SIG-M5 treated with dmso at 0.1 percent for 504 hours (cell line): ENCODE data around the gene ZNF214.

Experiments used
- DNase-seq: peaks from one replicate; lab custom pipeline; 2025; ENCODE audit not compliant: unreplicated experiment; lab: John Stamatoyannopoulos, UW

Gene ZNF214

GRCh38 chr11:7020183-7020917, at the start of gene ZNF214, which contains the start of gene NLRP14:
Gene ZNF214, minus strand, starts transcription at chr11:7020346. Its CDS starts 17,511 bp downstream, at chr11:7002835.
Gene NLRP14, plus strand, starts transcription at chr11:7020479. Its CDS starts 18,108 bp downstream, at chr11:7038587.
- DNase-seq, result no peak

DNA sequence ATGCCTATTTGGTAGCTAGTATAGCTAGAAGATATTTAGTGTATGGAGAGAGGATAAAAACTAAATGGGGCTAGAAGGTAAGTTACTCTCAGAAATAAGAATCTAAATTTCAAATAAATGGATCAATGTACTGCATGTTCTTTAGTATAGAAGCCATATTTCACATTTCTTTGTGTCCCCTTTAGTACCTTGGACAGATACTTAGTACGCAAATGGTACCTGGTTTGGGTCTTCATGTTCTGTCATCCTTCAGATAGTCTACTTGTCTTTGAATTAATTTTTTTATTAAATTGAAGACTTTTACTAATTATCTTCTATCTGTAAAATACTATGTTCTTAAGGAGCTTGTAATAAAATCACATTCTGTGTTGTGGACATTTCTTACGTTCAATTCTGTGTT, 42.4 kb upstream of the ZNF214 start:
- no peak for DNase-seq

- no peak for DNase-seq
Measured at GRCh38 chr11:7060868-7061267, 40.7 kb upstream of the ZNF214 start.

DNA sequence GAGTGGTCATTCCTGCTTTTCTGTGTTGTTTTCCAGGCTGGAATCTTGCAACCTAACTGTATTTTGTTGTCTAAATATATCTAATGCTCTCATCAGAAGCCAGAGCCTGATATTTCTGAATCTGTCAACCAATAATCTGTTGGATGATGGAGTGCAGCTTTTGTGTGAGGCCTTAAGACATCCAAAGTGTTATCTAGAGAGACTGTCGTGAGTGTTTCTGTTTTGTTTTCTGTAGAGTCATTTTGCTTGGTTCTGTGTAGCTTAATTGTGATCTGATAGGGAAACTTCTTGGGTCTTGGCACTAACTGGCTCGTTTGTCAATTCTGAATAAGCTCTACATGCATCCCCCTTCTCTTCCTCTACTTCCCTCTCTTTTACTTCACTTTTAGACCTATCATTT, 37.5 kb upstream of the ZNF214 start:
- DNase-seq, result no peak

DNA sequence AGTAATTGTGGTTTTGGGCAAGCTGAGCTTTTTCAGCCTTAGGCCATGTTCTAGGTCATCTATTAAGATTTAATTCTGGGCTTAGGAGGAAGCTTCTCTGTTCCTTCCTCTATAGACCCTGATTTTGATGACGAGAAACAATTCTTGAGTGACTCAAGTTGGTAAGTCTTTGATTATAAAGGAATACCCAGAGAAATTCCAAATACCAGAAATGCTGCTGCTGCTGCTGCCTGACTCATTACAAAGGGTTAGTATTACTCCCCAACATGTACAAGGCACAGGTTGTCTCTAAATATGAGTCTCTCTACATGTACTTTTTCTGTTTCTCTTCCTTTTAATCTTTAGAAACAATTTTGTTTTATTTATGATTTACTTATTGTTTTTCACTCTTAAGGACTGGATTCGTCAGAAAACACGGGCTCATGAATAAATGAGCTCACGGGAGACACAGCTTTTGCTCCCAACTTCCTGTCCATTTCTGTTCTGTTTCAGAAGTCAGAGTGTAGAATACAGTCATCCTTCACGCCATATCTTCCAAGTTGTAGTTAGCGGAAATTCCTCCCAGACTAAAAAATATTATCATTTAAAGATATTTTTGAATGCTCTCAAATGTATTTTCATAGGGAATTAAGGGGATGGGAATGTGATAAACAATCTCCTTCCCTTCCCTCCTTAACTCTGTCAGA, 36.8 kb upstream of the ZNF214 start:
- no peak for DNase-seq

GRCh38 chr11:7050191-7050590, 30.0 kb upstream of the ZNF214 start:
- DNase-seq, result no peak

GRCh38 chr11:7046474-7047175, 26.5 kb upstream of the ZNF214 start:
- no peak for DNase-seq

DNA sequence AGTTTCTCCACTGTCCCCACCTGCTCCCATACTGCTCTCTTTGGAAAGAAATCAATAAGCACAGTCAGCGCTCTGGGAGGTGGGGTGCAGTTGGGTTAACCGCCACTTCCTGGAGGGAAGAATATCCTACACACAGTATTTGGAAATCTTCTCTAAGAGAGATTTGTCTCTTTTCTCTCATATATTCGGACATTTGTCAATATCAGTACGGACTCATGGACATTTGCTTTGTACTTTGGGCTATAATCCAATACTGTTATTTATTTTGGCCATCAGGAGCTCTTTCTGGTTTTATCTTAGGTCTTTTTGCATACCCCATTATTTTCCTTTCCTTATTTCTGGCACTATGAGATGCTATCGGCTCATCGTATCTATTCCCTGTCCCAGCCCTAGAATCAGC, 13.9 kb upstream of the ZNF214 start:
- no peak for DNase-seq

GRCh38 chr11:7032692-7033091, 12.5 kb upstream of the ZNF214 start:
- DNase-seq, result no peak

GRCh38 chr11:7031471-7031871, 11.3 kb upstream of the ZNF214 start:
- no peak for DNase-seq

DNA sequence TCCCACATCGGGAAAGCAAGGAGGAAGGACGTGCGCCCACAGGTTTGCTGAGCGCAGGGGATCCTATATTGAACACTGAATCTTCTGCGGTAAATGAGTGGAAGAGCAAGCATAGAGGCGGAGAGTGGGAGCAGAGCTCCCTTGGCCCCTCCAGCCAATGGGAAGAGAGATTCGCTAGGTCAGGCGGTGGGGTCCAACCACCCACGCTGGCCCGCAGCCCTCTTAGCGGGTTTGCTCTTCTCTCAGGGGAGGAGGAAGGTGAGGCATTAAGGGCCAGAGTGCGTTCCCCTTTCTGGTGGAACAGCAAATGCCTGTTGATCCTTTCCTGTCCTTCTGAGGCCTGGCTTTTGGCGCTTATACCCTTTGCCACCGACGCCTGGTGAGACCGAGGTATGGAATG, 10.7 kb upstream of the ZNF214 start:
- no peak for DNase-seq

- no peak for DNase-seq
Measured at GRCh38 chr11:7028141-7028540, 8.0 kb upstream of the ZNF214 start.

DNA sequence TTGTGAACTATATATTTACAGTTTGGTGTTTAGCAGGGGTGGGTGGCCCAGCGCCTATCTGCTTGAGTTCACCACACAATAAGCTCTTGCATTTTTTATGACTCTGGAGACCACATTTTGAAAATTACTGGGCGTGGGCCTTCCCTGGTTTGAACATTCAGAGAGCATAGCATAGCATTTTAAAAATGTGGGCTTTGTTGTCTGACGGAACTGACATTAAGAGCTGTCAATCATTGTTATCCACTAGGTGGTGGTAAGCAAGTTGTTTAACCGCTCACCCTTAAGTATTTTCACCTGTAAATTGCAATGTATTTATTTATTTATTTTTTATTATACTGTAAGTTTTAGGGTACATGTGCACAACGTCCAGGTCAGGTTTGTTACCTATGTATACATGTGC, 1.2 kb upstream of the ZNF214 start:
- no peak for DNase-seq

DNA sequence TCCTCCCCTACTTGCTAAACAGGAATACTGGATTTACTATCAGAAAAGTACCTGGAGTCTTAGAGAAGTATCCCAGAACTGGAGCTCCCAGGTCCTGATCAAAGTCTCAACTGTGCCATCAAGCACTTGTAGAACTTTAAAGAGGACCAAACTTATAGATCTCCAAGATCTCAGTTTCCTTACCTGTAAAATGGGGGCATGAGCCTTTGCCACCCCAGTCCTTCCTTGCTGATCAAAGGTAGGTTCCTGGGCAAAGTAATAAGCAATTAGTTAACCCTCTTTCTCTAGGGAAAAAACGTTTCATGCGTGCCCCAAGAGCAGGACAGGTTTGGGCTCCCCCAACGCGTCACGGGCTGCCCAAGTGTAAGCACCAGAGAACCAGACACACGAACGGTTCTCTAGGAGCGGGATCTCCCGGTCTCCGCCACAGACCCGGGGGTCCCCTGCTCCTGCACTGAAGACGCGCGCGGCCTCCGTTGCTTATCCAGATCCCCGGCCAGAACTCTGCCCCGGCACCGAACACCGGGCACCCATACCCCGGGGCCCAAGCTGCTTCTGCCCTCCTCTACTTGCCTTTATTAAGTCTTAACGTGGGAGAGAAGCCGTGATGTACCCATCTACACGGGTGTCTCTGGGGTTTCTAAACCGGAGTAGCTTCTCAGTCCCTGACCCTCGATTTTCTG, 505 bp downstream of the ZNF214 start:
- no peak for DNase-seq

GRCh38 chr11:7016011-7016410, 4.1 kb downstream of the ZNF214 start:
- no peak for DNase-seq

DNA sequence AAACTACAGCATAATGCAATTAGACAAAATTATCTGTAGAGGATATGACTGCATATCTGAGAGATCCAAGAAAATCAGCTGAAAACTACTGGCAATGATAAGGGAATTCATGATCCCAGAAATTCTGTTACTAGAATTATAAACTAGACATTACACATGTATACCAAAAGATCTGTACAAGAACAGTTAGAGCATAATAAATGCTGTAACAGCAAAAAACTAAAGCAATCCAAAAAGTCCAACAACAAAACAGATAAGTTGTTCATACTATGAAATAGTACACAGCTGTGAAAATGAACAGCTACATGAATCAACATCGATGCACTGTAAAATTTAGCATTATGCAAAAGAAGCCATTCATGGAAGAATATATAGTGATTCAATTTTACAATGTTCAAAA, 6.0 kb downstream of the ZNF214 start:
- DNase-seq, result no peak

- DNase-seq, result peak; percentile 35
Measured at GRCh38 chr11:7004482-7004881, 15.7 kb downstream of the ZNF214 start.

DNA sequence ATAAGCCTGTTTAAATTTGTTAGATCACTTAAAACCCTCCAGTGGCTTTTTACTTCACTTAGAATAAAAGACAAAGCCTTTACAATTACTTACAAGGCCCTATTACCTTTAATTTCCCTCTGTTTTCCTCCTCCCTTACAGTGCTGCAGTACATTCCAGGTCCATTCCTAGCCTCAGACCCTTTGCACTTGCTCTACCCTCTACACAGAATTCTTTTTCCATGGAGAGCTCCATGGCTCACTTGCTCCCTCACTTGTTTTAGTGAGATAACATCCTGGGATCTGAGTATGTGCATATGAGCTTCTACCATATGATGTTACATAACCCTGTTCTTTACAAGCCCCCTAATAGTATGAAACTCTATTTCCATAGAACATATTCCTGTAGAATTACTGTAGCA, 24.4 kb downstream of the ZNF214 start:
- DNase-seq, result no peak

- DNase-seq, result no peak
Measured at GRCh38 chr11:6992457-6993417, 27.4 kb downstream of the ZNF214 start.

- no peak for DNase-seq
Measured at GRCh38 chr11:6992026-6992425, 28.1 kb downstream of the ZNF214 start.
